Measurements from ENCODE around the gene F13A1.

Gene F13A1

DNA sequence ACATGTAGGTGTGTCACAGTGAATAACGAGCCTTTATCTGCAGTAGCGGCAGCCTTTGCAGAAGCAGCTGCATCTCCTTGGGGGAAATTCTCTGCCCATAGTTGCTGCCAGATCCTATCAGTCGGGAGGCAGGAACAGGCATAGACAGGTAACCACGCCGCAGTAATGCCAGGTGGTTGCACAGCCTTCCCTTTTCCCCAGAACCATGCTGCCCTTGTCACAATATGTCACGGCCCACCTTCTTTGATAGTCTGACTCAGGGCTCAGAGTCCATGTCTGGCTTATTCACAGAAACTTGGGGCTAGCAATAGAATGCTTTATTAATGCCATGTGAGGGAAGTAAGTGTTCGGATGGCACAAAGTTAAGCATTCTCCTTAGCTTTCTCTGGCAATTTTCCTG is 76.6 kb downstream of the F13A1 start:
- no peak for DNase-seq

DNA sequence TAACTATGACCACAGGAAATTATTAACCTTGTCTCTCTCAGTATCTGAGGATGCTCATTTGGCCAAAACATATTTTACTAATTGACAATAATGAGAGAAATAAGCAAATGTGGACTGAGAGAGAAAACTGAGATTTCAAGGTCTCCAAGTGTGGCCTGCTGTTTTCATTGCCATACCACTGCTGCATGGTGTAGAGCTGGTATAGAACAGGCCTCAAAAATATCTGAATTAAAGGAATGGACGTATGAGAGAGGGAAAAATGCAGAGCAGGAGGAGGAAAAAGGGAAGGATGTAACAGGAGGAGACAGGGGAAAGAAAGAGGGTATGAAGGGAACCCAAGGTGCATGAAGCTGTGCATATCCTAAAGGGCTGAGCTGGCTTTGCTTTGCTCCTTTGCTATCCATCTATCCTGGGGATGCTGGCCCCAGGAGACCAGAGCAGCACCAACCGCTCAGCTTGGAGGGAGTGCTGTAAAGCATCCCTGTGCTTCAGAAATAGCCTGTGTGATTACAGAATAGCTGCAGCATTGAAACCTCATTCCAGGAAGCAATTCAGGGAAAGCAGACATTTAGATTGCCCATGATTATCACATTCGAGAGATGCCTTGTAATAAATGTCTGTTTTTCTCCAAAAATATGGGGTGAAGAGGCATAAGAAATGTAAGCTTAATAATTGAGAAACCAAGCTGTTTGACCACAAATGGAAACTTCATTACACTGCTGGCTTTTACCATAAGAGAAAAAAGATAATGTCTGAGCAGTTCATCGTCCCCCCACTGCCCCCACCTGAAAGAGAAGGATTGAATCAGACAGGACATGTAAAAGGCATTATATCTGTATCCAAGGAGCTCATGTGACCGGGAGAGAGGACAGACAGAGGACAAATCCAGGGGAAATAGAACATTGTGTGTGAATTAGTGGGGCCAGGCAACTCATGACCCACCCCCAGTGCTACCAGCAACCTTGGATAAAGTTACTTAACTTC is 80.6 kb downstream of the F13A1 start:
- no peak for DNase-seq

DNA sequence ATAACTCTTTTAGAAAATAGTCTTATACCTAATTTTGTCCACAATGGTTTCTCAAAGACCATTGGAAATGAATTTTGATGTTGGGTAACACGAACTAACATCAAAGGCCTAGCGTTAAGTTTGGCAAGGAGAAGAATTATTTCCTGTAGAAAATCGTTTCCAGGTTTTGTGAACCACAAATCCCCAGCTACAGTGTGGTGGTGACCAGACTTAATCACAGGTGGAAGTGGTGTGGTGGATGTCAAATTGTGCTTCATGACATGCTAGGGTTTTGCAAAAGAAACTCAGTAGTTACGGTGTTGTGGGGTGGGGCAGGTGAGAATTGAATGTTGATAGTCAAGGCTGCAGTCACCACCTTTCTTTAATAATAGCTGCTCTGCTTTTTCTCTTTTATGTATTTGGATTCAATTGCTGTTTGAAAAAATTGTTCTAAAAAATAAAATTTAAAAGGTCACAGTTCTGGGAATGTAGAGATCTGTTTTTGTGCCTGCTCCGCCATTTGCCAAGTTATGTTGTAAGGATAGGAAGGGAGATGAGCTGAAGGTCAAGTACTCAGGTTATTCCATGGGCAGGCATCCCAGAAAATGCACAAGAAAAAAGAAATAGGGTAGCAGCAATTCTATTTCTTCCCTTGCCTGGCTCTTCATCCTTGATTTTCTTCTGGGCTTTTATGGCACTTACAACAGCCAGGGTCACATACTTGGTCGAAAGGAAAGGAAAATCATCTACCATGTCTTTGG is 83.6 kb downstream of the F13A1 start:
- no peak for DNase-seq

DNA sequence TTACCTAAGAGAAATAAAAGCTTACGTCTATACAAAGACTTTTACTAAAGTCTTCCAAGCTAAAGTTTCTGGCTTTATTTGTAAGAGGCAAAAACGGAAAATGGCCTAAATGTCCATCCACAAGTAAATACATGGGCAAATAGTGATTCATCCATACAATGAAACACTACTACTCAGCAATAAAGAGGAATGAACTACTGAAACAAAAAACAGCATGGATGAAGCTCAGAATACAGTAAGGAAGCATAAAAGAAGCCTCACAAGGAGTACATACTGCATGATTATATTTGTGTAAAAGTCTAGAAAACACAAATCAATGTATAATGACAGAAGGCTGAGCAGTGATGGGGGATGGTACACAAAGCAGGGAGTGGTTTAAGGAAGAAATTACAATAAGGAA is 84.7 kb downstream of the F13A1 start:
- DNase-seq = no peak

DNA sequence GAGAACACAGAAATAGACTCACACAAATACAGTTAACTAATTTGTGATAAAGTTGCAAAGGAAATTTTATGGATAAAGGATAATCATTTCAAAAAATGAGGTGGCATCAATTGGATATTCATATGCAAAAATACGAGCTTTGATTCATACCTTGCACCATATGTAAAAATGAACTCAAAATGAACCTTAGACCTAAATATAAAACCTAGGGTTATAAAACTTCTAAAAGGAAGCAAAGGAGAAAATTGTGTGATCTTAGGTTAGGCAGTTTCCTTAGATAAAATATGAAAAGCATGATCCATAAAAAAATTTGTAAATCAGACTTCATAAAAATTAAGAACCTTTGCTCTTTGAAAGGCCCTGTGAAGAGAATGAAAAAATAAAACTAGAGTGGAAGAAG is 85.5 kb downstream of the F13A1 start:
- DNase-seq = no peak

DNA sequence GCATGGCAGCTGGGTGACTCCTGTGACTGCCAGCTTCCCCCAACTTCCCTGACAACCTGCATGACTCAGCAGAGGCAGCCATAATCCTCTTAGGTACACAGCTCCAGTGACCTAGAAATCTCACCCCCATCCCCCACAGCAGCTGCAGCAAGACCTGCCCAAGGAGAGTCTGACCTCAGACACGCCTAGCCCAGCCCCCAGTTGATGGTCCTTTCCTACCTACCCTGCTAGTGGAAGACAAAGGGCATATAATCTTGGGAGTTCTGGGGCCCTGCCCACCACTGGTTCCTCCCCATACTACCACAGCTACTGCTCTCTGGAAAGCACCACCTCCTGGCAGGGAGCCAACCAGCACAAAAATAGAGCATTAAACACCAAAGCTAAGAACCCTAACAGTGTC is 90.2 kb downstream of the F13A1 start:
- no peak for DNase-seq

DNA sequence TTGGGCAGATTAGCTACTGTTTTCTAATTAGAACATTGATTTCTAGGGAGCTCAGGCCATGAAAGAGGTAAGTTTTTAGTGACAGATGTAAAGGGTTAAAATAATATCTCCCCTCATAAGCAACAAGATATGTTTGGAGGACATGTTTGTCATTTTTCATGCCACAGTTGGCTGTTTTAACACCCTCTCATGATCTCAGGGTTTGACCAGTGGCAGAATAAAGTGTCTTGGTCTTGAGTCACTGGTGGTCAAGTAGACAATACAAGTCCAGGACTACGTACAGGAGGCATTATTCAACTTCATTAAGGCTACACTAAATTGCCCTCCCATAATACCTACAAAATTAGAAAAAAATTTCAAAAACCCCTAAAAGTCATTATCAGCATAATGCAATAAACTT is 92.6 kb downstream of the F13A1 start:
- DNase-seq = no peak

DNA sequence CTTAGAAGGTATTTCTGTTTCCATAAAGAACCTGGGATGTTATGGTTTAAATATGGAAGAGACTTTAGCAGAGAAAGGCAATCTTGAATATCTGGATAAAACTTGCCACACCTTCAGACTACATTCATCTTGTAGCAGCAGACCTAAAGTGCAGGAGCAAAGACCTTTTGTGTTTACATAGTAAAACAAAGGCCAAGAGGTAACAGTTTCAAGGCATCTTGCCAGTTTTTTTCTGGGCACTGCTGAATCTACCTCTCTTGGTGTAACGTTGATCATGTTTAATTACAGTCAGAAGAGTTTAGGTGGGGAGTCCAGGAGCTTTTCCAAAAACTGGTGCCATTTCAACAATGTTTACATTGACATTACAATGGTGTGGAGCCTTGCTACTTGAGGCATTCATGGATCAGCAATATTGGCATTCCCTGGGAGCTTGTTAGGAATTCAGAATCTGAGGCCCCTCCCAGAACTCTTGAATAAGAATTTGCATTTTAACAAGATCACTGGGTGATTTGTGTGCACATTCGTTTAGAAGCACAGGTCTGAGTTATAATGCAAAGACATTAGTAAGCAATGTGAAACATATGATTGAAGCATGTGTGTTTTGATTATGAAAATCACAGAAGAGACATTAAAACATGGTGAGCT is 94.5 kb downstream of the F13A1 start:
- DNase-seq = no peak

DNA sequence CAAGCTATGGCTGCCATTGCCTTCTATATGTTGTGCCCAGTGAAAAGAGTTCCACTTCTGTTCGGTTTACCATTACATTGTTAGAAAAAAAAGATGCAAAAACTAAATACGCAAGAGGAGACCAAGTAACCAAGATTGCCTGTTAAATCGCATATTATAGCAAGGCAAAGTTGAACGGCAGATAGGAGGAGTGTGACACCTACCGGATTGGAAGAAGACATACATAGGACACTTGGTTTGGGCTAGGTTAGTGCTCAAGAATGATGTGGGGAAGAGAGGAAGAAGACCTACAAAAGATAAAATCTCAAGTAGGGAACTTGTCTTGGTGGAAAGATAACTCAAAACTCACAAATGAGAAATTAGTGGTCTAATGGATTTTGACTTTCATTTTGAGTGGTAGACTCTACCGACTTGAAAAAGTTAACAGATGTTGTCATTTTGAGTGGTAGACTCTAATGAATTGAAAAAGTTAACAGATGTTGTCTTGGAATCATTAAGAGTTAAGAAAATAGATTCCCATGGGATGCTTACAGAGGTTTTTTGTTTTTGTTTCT is 95.5 kb downstream of the F13A1 start:
- no peak for DNase-seq

DNA sequence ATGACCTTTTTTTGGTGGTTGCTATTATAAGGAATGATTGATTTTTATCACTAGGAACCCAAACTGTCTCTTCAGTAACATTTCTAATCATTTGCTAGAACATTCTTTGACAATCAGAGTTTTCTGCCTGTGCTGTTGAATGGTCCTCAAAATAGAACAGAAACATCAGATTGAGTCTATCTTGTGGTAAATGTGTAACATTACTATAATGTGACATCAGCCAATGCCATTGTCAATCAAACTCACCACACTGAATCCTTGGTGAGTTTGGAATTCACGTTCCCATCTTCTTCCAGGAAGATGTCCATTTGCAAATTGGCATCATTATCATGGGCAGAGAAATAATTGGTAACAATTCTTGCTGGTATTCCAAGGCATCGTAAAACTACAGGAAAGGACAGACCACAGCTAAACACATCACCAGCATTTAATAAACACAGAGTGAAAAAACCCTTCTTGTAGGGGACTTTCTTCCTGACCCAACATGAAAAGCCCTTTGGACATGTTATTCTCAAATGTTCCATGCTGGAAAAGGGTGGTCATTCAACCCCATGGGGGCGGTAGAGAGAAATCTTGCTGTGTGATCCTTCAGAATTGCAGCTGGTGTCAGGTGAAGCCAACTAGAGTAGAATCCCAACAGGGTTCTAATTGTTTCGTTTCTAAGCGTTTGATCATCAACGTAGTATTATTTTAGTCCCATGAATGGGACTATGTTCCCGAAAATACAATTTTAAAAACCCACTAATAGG is 98.5 kb downstream of the F13A1 start:
- DNase-seq = no peak

DNA sequence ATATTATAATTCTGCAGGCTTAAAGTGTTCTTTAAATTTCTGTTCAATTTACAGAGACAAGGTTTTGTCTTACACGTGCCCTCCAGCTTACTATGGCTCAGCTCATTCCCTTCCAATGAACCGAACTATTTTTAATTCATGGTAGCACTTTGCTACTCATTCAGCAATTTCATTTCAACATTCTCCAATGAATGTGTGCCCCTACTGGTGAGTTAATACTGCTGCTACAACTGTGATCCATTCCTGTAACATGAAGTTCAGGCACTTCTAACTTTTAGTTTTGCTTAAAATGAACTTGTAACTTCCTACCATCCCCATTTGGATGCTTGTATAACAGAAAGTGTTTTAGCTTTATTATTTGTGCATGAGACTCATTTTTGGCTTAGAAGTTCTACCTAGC is 99.7 kb downstream of the F13A1 start:
- DNase-seq = no peak

DNA sequence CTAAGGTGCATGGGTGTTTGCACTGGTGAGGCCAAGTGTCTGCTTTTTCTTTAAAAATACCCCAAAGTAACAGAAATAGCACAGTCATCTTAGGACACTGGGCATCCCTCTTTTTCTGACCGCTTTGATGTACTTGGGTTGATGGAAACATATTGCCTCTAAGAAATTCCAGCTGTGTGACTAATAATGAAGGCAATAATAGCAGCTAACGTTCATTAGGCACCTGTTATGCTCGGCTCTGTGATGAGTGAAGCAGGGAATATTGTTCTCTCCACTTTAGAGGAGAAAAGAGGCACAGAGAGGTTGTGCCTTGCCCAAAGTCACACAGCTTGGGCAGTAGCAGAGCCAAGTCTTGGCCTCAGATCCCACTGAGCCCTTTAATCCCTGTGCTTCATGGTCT is 100.7 kb downstream of the F13A1 start:
- DNase-seq = no peak

DNA sequence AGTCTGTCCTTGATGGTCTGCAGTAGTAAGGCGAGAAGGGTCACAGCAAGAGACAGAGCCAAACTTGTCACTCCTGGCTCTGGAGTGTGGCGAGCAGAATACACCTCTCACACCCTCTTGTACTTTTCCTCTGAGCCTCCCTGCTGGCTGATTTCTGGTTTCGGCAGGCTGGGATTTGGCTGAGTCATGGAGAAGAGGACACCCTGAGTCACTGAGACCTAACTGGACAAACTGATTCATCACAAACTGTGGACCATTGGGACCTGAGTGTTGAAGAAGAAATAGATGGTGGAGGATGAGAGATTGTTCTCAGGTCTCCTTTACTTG is 101.7 kb downstream of the F13A1 start:
- no peak for DNase-seq

DNA sequence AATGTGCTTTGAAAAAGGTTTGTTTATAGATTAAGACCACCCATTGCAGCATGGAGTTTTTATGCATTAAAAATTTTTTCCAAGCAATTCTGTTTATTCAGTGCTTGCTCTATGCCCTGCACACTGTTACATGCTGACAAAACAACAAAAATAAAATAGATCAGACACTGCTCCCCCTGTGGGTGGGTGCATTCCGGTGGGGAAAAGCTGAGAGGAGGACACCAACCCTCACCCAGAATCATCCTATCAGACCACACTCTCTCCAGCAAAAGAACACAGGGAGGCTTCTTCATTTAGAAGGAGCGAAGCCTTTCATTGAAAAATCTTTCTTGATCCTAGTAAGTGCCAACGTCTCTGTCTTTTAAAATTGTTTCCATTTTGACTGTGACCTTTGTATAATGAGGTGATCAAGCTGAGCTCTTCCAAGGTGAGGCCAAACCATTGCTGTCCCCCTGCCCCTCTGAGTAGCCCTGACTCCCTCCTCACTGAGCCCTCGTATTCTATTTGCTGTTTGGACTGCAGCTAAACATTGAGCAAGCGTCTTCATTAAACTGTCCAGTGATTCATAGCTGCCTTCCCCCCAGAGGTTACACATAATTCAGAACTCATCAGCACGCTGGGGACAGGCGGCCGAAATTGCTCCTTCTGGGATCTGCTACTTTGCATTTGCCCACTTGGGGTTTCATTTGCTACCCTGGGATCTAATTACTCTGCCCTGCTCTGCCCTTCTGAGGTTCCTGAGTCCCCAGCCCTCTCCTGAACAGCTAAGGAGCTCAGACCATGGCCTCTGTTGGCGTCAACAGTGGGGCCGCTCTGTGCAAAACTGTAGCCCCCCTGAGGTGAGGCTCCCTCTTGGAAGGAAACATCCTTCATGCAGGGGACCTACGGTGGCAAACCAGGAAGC is 102.4 kb downstream of the F13A1 start:
- DNase-seq = no peak

DNA sequence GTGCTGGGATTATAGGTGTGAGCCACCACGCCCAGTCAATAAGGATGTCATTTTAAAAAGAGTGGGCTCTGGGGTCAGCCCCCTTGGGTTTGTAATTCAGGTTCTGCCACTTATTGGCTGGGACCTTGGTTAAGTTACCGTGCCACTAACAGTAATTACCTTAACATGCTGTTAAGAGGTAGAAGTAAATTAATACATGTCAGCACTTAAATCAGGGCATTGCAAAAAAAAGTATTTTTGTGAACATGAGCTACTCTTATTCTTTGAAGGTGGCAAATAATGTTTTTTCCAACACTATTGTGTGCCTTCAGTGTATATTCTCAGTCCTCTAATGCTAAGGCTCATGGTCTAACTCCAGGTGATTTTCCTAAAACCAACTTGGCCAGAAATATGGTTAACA is 109.5 kb downstream of the F13A1 start:
- no peak for DNase-seq

DNA sequence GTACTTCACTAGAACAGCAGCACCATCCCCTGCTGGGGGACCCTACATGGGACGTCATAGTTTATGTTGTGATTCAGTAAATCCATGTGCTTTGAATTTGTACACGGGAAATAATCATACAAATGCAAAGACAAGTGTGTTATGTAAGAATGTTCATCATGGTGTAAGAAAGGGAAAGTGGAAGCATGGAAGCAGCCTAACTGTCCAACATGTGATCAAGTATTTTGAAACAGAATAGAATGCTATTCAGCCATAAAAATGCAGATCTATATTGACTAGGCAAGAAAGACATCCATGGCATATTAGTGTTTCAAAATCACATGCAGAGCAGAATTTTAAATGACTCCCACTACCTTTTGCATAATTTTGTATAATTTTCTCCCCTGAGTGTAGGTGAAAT is 117.6 kb downstream of the F13A1 start:
- no peak for DNase-seq

DNA sequence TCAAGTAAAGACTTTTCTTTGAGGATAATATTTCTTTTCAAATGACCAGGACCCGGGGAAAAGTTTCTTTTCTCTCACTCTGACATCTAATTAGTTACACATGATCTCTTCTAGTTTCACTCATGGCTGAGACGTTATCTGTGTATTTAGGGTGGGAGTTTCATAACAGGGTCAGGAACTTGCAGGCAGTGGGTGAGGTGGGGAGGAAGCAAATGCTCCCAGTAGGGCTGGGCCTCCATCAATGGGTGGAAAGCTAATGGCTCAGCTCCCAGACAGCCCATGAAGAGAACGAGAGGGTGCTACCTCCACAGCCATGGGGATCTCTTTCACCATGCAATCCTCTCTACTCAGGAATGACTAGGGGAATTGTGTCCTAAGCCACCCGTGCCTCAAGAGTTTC is 119.3 kb downstream of the F13A1 start:
- DNase-seq = no peak

DNA sequence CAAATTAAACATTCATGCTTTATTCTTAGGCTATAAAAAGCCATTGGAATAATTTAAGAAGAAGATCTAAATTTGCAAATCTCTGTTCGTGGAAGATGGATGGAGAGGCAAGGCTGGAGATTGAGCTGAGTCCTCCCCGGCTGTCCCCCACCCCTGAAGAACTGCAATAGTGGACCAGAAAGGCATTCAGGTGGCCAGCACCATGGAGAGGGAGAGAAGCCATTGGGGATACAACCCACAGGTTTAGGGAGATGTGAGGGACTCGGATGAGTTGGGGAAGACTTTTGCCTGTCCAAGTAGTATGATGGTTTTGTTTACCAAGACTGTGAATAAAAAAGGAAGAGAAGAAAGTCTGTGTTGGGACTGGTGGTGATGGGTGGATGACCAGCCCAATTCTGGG is 120.8 kb downstream of the F13A1 start:
- DNase-seq = no peak

DNA sequence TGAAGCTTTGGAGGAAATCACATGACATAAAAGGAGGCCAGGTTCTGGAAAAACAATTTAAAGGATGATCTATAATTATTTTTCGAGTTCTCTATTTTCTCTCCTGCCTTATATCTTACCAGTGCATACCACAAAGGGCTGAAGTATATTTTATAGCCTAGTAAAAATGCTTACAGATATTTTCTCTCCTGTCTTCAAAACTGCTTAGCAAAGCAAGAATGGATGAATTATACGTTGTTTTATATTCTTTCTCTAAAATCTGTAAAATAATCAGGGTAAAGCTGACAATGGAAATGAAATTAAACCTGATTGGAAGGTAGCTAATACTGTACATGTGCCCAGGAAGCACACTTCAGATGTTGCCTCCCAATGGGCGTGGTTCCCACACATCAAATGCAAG is 123.7 kb downstream of the F13A1 start:
- DNase-seq = no peak

DNA sequence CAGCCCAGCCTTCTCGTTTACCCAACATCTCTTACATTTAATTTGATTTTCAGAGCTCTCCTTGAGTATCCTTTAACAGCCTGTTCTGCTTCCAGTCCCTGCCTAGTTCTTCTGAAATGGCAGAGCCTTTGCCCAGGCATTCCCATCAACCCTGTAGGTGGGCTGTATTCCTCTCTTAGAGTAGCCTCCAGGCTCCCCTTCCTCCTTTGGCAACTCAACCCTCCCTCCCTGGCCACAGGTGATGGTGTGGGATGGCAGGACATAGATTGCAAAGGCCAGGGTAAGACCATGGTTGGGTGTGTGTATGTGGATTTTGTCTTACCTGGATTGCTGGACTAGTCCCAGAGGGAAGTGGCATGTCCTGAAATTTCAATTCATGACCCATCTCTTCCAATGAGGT is 125.4 kb downstream of the F13A1 start:
- DNase-seq = no peak

DNA sequence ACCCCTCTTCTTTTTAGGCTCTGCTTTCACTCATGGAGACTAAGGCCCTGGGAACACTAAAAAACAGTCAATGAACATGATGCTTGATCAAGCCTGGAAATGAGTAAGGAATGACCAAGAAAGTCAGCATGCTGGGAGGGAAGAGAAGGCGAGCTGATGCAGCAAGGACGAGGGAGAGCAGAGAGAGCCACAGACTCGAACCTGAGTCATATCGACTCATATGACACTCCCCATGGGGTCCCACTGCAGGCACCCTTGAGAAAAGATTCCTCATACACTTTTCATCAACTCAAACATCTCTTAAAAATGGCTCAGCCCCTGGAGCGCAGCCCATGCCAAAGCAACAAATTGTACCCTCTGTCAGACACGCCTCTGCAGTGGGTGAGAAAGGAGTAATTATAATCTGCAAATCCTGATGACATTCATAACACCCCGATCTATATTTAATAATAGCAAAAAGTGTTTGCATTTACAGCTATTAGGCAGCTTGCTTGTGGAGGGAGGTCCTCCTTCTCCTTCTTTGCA is 127.2 kb downstream of the F13A1 start:
- DNase-seq = no peak

DNA sequence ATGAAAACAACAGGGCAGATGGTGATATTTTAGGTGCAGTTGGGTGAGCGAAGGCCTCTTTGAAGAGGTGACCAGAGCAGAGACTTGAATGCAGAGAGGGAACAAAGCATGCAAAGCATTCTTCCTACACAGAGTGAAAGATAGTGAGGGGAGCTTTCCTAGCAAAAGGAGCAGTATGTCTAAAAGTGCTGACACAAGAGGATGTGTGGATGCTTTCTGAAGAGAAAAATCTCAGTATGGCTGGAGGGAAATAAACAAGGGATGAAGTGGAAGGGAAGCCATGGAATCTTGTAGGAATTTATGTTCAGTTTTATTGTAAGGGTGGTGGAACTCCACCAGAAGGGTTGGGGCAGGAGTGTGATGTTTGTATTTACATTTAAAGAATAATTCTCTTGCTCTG is 128.6 kb downstream of the F13A1 start:
- no peak for DNase-seq
